HepG2 (cell line): ENCODE results near the gene PDIK1L. TPM values are rescaled to one million over a fixed set of nuclear protein-coding genes. Genes with fewer than 3 reads are reported as not detected.

Experiments used
- ARID4A ChIP-seq: sonication (generic); formaldehyde crosslinking; IDR thresholded peaks from 2 replicates; pipeline ENCODE4 v1.5.0; 2020; ENCODE audit warnings: mild to moderate bottlenecking, missing genetic modification reagents, borderline replicate concordance
- FLYWCH1 ChIP-seq: sonication (generic); formaldehyde crosslinking; IDR thresholded peaks from 2 replicates; pipeline ENCODE4 v1.8.1; 2023; ENCODE audit warnings: mild to moderate bottlenecking, missing genetic modification reagents
- FOXJ3 ChIP-seq: sonication (generic); formaldehyde crosslinking; IDR thresholded peaks from 2 replicates; pipeline ENCODE4 v1.4.0; 2020; ENCODE audit warnings: missing genetic modification reagents, mild to moderate bottlenecking, borderline replicate concordance
- HMGXB3 ChIP-seq: sonication (generic); formaldehyde crosslinking; IDR thresholded peaks from 2 replicates; pipeline ENCODE4 v1.4.0; 2020; ENCODE audit warnings: missing genetic modification reagents, borderline replicate concordance
- KLF16 ChIP-seq, 2 experiments: sonication (generic) in 1 of 2; formaldehyde crosslinking in 1 of 2; IDR thresholded peaks; 2 replicates each; pipeline versions ENCODE4 v1.6.1 to v1.8.0; 2016 to 2023; ENCODE audit warnings: missing genetic modification reagents in 2 of 2, missing compliant biosample characterization in 1 of 2
- MED13 ChIP-seq: sonication (generic); formaldehyde crosslinking; IDR thresholded peaks from 2 replicates; pipeline ENCODE4 v1.5.0; 2020; ENCODE audit warnings: missing genetic modification reagents
- MTA3 ChIP-seq: sonication (generic); formaldehyde crosslinking; IDR thresholded peaks from 2 replicates; pipeline ENCODE4 v1.4.0; 2020; ENCODE audit warnings: missing genetic modification reagents
- MYC ChIP-seq: sonication (generic); formaldehyde crosslinking; IDR thresholded peaks from 2 replicates; pipeline ENCODE4 v1.9.0; 2021; ENCODE audit warnings: missing genetic modification reagents, borderline replicate concordance
- RAD21 ChIP-seq: fragments of 450-650 bp; formaldehyde crosslinking; IDR thresholded peaks from 2 replicates; pipeline ENCODE4 v1.5.0; 2020; ENCODE audit warnings: mild to moderate bottlenecking
- SMARCE1 ChIP-seq: fragments of 450-650 bp; IDR thresholded peaks from 2 replicates; pipeline ENCODE4 v1.6.1; 2017; ENCODE audit warnings: borderline replicate concordance
- ZBTB1 ChIP-seq: sonication (generic); formaldehyde crosslinking; IDR thresholded peaks from 2 replicates; pipeline ENCODE4 v1.4.0; 2020; ENCODE audit warnings: missing genetic modification reagents, borderline replicate concordance
- ZNF235 ChIP-seq: sonication (generic); formaldehyde crosslinking; IDR thresholded peaks from 2 replicates; pipeline ENCODE4 v1.8.1; 2023; ENCODE audit warnings: mild to moderate bottlenecking, missing genetic modification reagents, borderline replicate concordance
- ZNF24 ChIP-seq: fragments of 450-650 bp; IDR thresholded peaks from 2 replicates; pipeline ENCODE4 v1.6.1; 2017; ENCODE audit warnings: antibody characterized with exemption, mild to moderate bottlenecking
- ZNF280D ChIP-seq: sonication (generic); formaldehyde crosslinking; IDR thresholded peaks from 2 replicates; pipeline ENCODE4 v1.5.1; 2020; ENCODE audit warnings: mild to moderate bottlenecking, missing genetic modification reagents
- ZNF572 ChIP-seq: sonication (generic); formaldehyde crosslinking; IDR thresholded peaks from 2 replicates; pipeline ENCODE4 v1.5.1; 2020; ENCODE audit warnings: mild to moderate bottlenecking, missing genetic modification reagents
- ZNF678 ChIP-seq: sonication (generic); formaldehyde crosslinking; IDR thresholded peaks from 2 replicates; pipeline ENCODE4 v1.4.0; 2020; ENCODE audit warnings: mild to moderate bottlenecking, missing genetic modification reagents
- ZSCAN22 ChIP-seq: sonication (generic); formaldehyde crosslinking; IDR thresholded peaks from 2 replicates; pipeline ENCODE4 v1.4.0; 2020; ENCODE audit warnings: mild to moderate bottlenecking, missing genetic modification reagents
- polyA plus RNA-seq, 8 experiments: library from polyadenylated mRNA; depleted of rRNA in 3 of 8; stranded (reverse) in 7 of 8; unstranded in 1 of 8; fragments of >200 nt; fragmentation: Illumina TruSeq in 4 of 8; extraction: Trizol in 4 of 8; gene quantifications; 2 replicates each; pipeline versions ENCODE4 v1.2.1 to v1.2.3, GENCODE V29; 2011 to 2016; ENCODE audit warnings: low read depth in 4 of 8, missing spikeins in 1 of 8, mixed read lengths in 1 of 8; ENCODE audit not compliant: insufficient read depth in 1 of 8
- total RNA-seq, 5 experiments: library from RNA; depleted of rRNA; stranded (reverse); fragments of >200 nt; fragmentation: Illumina TruSeq; extraction: Trizol; gene quantifications; 2 replicates each; pipeline ENCODE4 v1.2.3, GENCODE V29; 2016; ENCODE audit warnings: low read depth in 1 of 5

Gene PDIK1L
- total and polyA plus RNA-seq, 2 of the 13 experiments (the other 11 are each of a cell fraction or from before 2014, with no cell fraction given) = 1.9 to 4.6 TPM

GRCh38 chr1:26111530-26112406 lies at the start of gene PDIK1L (continued):
- TF ChIP-seq HMGXB3 (CRISPR knock-in tag) (peak; percentile 95), ZNF235 (CRISPR knock-in tag) (no peak), ZBTB1 (CRISPR knock-in tag) (no peak), ZNF24 (no peak), RAD21 (no peak; the same call in 1 of the 2 replicates), ZNF572 (CRISPR knock-in tag) (no peak), MED13 (CRISPR knock-in tag) (no peak), ZNF280D (no peak), MTA3 (CRISPR knock-in tag) (no peak), ZSCAN22 (CRISPR knock-in tag) (no peak), FLYWCH1 (no peak), ARID4A (CRISPR knock-in tag) (peak; percentile 84), KLF16 (CRISPR knock-in tag; IDR thresholded peaks at IDR 0.05) (peak in 1 of 2 experiments; percentile 31; a peak in 1 of 4 replicates), MYC (CRISPR knock-in tag) (peak; percentile 6; the same call in 1 of the 2 replicates), SMARCE1 (no peak), ZNF678 (0 out of 2 replicates have a peak, but pooled peaks have one; percentile 57), FOXJ3 (CRISPR knock-in tag) (no peak)
